Muscle of leg (tissue), 11 donors: ENCODE results near the gene CHD6. TPM values are rescaled to one million over a fixed set of nuclear protein-coding genes. Genes with fewer than 3 reads are reported as not detected.

ENCODE experiments used
- DNase-seq: peaks from one replicate; pipeline ENCODE4 v3.0.0; 2013
- H3K27ac ChIP-seq: one replicate; pipeline ENCODE4 v1.5.1; 2013; ENCODE audit warnings: mild to moderate bottlenecking, low read length, control low read depth
- H3K27me3 ChIP-seq: one replicate; pipeline ENCODE4 v1.6.1; 2013; ENCODE audit warnings: low read length; ENCODE audit not compliant: control insufficient read depth, insufficient read depth
- H3K36me3 ChIP-seq: one replicate; pipeline ENCODE4 v1.6.1; 2013; ENCODE audit warnings: low read length; ENCODE audit not compliant: control insufficient read depth, insufficient read depth
- H3K4me1 ChIP-seq: one replicate; pipeline ENCODE4 v1.6.1; 2013; ENCODE audit warnings: low read length; ENCODE audit not compliant: control insufficient read depth, insufficient read depth
- H3K4me3 ChIP-seq: one replicate; pipeline ENCODE4 v1.5.1; 2013; ENCODE audit warnings: low read length, control low read depth
- H3K9me3 ChIP-seq: replicated peaks from 2 replicates; pipeline ENCODE4 v1.6.1; 2013; ENCODE audit warnings: low read depth, low read length; ENCODE audit not compliant: control insufficient read depth
- WGBS: methylation state at CpG from one replicate; pipeline ENCODE4 v1.1.5; 2013; ENCODE audit warnings: missing lambda C conversion rate; ENCODE audit not compliant: insufficient coverage; 5-methylcytosine and 5-hydroxymethylcytosine counted together
- polyA plus RNA-seq, 8 donors: library from polyadenylated mRNA; unstranded; fragments of 120-200 nt; gene quantifications; one replicate each; pipeline versions ENCODE4 v1.2.1 to v1.2.3, GENCODE V29; 2013; ENCODE audit warnings: inconsistent platforms in 1 of 8, low replicate concordance in 1 of 8; ENCODE audit not compliant: insufficient read length in 8 of 8, insufficient read depth in 1 of 8
- total RNA-seq: library from RNA; stranded (reverse); fragments of 120-200 nt; gene quantifications from one replicate; pipeline ENCODE4 v1.2.4, GENCODE V29; 2013

Gene CHD6
- total and polyA plus RNA-seq, 9 donors: 16.2 to 43.9 (median 20.6) TPM

- H3K27ac ChIP-seq: no peak overlapping the region
- DNase-seq: peak; percentile 69
- peaks cover 44% of the 10 kb centered on the region for H3K4me1 ChIP-seq
- H3K4me3 ChIP-seq: peak overlapping the region; percentile 41
- peaks cover 2% of the 10 kb centered on the region for H3K9me3 ChIP-seq
- peaks cover 28% of the 10 kb centered on the region for H3K27me3 ChIP-seq
- 1% methylated on average over 71 of the region's 76 CpGs for WGBS
- H3K36me3 ChIP-seq: peaks cover 17% of the 10 kb centered on the region
Observed at GRCh38 chr20:41365777-41366545, 252.2 kb downstream of the CHD6 start.

GRCh38 chr20:41364967-41365765, 253.0 kb downstream of the CHD6 start:
- Histone ChIP-seq H3K36me3 (peaks cover 17% of the 10 kb centered on the region), H3K9me3 (no peaks in the 10 kb centered on the region), H3K27ac (no peak overlapping the region), H3K4me3 (peak overlapping the region; percentile 41), H3K4me1 (peaks cover 51% of the 10 kb centered on the region), H3K27me3 (peaks cover 28% of the 10 kb centered on the region)
- WGBS: 64% methylated on average over 14 of the region's 19 CpGs
- no peak for DNase-seq

GRCh38 chr20:41364236-41364855, 253.8 kb downstream of the CHD6 start:
- H3K27me3 ChIP-seq: peaks cover 28% of the 10 kb centered on the region
- WGBS: 84% methylated on average over 6 of the region's 13 CpGs
- H3K4me1 ChIP-seq: peaks cover 56% of the 10 kb centered on the region
- H3K36me3 ChIP-seq: peaks cover 17% of the 10 kb centered on the region
- H3K4me3 ChIP-seq: no peak overlapping the region
- no peak overlapping the region for H3K27ac ChIP-seq
- no peaks in the 10 kb centered on the region for H3K9me3 ChIP-seq
- DNase-seq: no peak

- Histone ChIP-seq H3K9me3 (no peaks in the 10 kb centered on the region), H3K4me3 (no peak overlapping the region), H3K36me3 (peaks cover 17% of the 10 kb centered on the region), H3K27ac (no peak overlapping the region), H3K4me1 (peaks cover 61% of the 10 kb centered on the region), H3K27me3 (peaks cover 28% of the 10 kb centered on the region)
- DNase-seq: no peak
- WGBS: 91% methylated on average over 5 of the region's 7 CpGs
Observed at GRCh38 chr20:41363601-41364000, 254.6 kb downstream of the CHD6 start.

GRCh38 chr20:41362748-41363140, 255.4 kb downstream of the CHD6 start:
- no peaks in the 10 kb centered on the region for H3K9me3 ChIP-seq
- H3K27me3 ChIP-seq: peaks cover 26% of the 10 kb centered on the region
- no peak overlapping the region for H3K4me3 ChIP-seq
- DNase-seq: no peak
- H3K36me3 ChIP-seq: peaks cover 17% of the 10 kb centered on the region
- WGBS: 86% methylated on average over 5 of the region's 5 CpGs
- H3K27ac ChIP-seq: no peak overlapping the region
- H3K4me1 ChIP-seq: peaks cover 69% of the 10 kb centered on the region

- Histone ChIP-seq H3K4me1 (peaks cover 71% of the 10 kb centered on the region), H3K27me3 (peaks cover 19% of the 10 kb centered on the region), H3K36me3 (peaks cover 17% of the 10 kb centered on the region), H3K9me3 (no peaks in the 10 kb centered on the region), H3K4me3 (no peak overlapping the region), H3K27ac (peak overlapping the region; percentile 20)
- no peak for DNase-seq
- WGBS: 74% methylated on average over 44 of the region's 45 CpGs
Observed at GRCh38 chr20:41361757-41362747, 256.1 kb downstream of the CHD6 start.

GRCh38 chr20:41360831-41361756, 257.1 kb downstream of the CHD6 start:
- 80% methylated on average over 22 of the region's 22 CpGs for WGBS
- Histone ChIP-seq H3K27ac (peak overlapping the region; percentile 51), H3K4me3 (no peak overlapping the region), H3K36me3 (peaks cover 17% of the 10 kb centered on the region), H3K27me3 (peaks cover 16% of the 10 kb centered on the region), H3K4me1 (peaks cover 68% of the 10 kb centered on the region), H3K9me3 (no peaks in the 10 kb centered on the region)
- DNase-seq: peak; percentile 81

GRCh38 chr20:41359541-41360011, 258.6 kb downstream of the CHD6 start:
- H3K4me3 ChIP-seq: no peak overlapping the region
- peaks cover under 1% of the 10 kb centered on the region for H3K27me3 ChIP-seq
- H3K9me3 ChIP-seq: no peaks in the 10 kb centered on the region
- peak; percentile 61 for DNase-seq
- H3K4me1 ChIP-seq: peaks cover 54% of the 10 kb centered on the region
- 70% methylated on average over 7 of the region's 9 CpGs for WGBS
- no peak overlapping the region for H3K27ac ChIP-seq
- H3K36me3 ChIP-seq: peaks cover 17% of the 10 kb centered on the region
